T-helper 1 cell treated with Interleukin-12 subunit alpha and Interleukin-12 subunit beta and Interleukin-4 antibody, amounts not matched to agents 30 ng/mL and 1 ng/mL, for 36 hours (primary cell): ENCODE results near the gene CNOT3. TPM values are rescaled to one million over a fixed set of nuclear protein-coding genes. Genes with fewer than 3 reads are reported as not detected.

Source experiments
- intact Hi-C: fragments of 100-400 bp; cut with micrococcal nuclease; formaldehyde crosslinking; loops from one replicate; pipeline ENCODE4 v1.15.1; 2024
- total RNA-seq: library from RNA; stranded (reverse); gene quantifications from 2 replicates; pipeline ENCODE4 v1.2.3, GENCODE V29; 2022

Gene CNOT3
- total RNA-seq, 1 donor from 2014 or later, result 64.8 TPM

- intact Hi-C loops, result no loop called here
Measured at GRCh38 chr19:54145541-54146158, 8.1 kb downstream of the CNOT3 start.

- intact Hi-C loops, result no loop called here
Measured at GRCh38 chr19:54147676-54148075, 10.1 kb downstream of the CNOT3 start.

- intact Hi-C loops, result no loop called here
Measured at GRCh38 chr19:54148158-54148557, 10.6 kb downstream of the CNOT3 start.

- intact Hi-C loops, result no loop called here
Measured at GRCh38 chr19:54149021-54149812, 11.7 kb downstream of the CNOT3 start.

GRCh38 chr19:54151362-54152035, 13.9 kb downstream of the CNOT3 start:
- intact Hi-C loops, result no loop called here

- intact Hi-C loops, result no loop called here
Measured at GRCh38 chr19:54152267-54152666, 14.7 kb downstream of the CNOT3 start.

GRCh38 chr19:54152878-54153524, 15.4 kb downstream of the CNOT3 start:
- intact Hi-C loops, result no loop called here

GRCh38 chr19:54153731-54154326, 16.3 kb downstream of the CNOT3 start:
- intact Hi-C loops, result no loop called here

- intact Hi-C loops, result no loop called here
Measured at GRCh38 chr19:54154603-54155345, 17.2 kb downstream of the CNOT3 start.

- intact Hi-C loops, result no loop called here
Measured at GRCh38 chr19:54155694-54156093, 18.1 kb downstream of the CNOT3 start.

- intact Hi-C loops, result no loop called here
Measured at GRCh38 chr19:54156490-54156889, 18.9 kb downstream of the CNOT3 start.

GRCh38 chr19:54156953-54157352, 19.4 kb downstream of the CNOT3 start:
- intact Hi-C loops, result no loop called here

GRCh38 chr19:54158812-54159351, 21.3 kb downstream of the CNOT3 start:
- intact Hi-C loops, result loop anchor here (1.0 to 2.0 kb wide), 12 partner anchors 22 to 1981 kb away; partner anchors contain the start of genes CNOT3, KMT5C, LENG8 and NDUFA3

- intact Hi-C loops, result loop anchor here (1.0 to 2.0 kb wide), 12 partner anchors 22 to 1981 kb away; partner anchors contain the start of genes CNOT3, KMT5C, LENG8 and NDUFA3
Measured at GRCh38 chr19:54159352-54160181, 22.0 kb downstream of the CNOT3 start, which contains the start of gene LENG1. LENG1 (minus strand) TSS chr19:54159721; CDS start chr19:54159695, 26 bp downstream.

- intact Hi-C loops, result no loop called here
Measured at GRCh38 chr19:54160182-54160811, 22.7 kb downstream of the CNOT3 start.

- intact Hi-C loops, result no loop called here
Measured at GRCh38 chr19:54160854-54161253, 23.3 kb downstream of the CNOT3 start.

- intact Hi-C loops, result loop anchor here (1.0 to 2.0 kb wide), 2 partner anchors 287 to 918 kb away; partner anchors contain the start of gene LENG8
Measured at GRCh38 chr19:54162241-54162805, 24.8 kb downstream of the CNOT3 start.

GRCh38 chr19:54162884-54163283, 25.3 kb downstream of the CNOT3 start:
- intact Hi-C loops, result loop anchor here (1.0 to 2.0 kb wide), 2 partner anchors 286 to 918 kb away; partner anchors contain the start of gene LENG8
